GM12892 (cell line): ENCODE measurements around the gene MMEL1.

Experiments used
- DNase-seq: peaks from one replicate; pipeline ENCODE4 v3.0.0; 2011; ENCODE audit not compliant: insufficient read length
- FAIRE-seq: peaks from 2 replicates; lab custom pipeline; 2011; peaks lifted over from hg19 to GRCh38; lab: Jason Lieb, UNC
- POLR2A ChIP-seq: IDR thresholded peaks from 2 replicates; pipeline ENCODE4 v1.6.1; 2011; ENCODE audit warnings: low read depth, low read length, control low read depth
- POLR2AphosphoS5 ChIP-seq: IDR thresholded peaks from 2 replicates; pipeline ENCODE4 v1.6.1; 2011; ENCODE audit warnings: low read depth, low read length, control low read depth
- TAF1 ChIP-seq: IDR thresholded peaks from 2 replicates; pipeline ENCODE4 v1.6.1; 2011; ENCODE audit warnings: low read depth, mild to moderate bottlenecking, control low read depth, low read length, borderline replicate concordance

Gene MMEL1

DNA sequence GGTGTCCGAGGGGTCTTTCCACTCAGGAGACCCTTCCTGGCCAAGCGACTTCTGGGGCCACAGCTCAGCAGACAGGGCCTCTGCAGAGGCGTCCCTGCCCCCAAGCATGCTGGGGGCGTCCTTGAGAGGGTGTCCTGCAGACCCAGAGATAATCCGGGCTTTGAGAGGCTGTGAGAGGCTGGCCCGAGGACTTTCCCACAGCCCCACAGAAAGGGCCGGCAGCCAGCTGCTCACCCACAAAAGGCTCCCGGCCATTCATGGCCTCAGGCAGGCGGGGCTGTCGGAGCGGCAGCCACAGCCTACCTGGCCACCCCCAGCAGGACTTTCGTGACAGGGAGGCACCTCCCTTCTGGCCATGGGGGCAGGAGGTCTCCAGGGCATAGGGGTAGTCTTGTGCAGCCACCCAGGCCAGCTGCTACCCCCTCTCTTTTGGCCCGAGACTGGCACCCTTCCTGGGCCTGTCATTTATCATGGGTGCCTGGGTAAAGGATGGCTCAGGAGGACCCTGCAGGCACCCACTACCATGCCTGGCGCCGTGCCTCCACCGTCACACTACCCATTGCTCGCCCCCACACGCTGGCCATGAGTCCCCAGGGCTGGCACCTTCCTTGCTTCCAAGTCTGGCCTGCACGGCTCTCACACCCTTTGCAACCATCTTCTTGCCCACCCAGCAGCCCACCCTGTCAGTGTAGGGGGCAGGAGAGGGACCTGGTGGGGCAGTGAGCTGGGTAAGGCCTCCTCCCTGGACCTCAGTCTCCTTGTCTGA, 87.8 kb downstream of the MMEL1 start:
- DNase-seq, result no peak
- TF ChIP-seq POLR2A, result no peak
- no peak for TF ChIP-seq TAF1
- TF ChIP-seq POLR2AphosphoS5, result no peak
- no peak for FAIRE-seq

DNA sequence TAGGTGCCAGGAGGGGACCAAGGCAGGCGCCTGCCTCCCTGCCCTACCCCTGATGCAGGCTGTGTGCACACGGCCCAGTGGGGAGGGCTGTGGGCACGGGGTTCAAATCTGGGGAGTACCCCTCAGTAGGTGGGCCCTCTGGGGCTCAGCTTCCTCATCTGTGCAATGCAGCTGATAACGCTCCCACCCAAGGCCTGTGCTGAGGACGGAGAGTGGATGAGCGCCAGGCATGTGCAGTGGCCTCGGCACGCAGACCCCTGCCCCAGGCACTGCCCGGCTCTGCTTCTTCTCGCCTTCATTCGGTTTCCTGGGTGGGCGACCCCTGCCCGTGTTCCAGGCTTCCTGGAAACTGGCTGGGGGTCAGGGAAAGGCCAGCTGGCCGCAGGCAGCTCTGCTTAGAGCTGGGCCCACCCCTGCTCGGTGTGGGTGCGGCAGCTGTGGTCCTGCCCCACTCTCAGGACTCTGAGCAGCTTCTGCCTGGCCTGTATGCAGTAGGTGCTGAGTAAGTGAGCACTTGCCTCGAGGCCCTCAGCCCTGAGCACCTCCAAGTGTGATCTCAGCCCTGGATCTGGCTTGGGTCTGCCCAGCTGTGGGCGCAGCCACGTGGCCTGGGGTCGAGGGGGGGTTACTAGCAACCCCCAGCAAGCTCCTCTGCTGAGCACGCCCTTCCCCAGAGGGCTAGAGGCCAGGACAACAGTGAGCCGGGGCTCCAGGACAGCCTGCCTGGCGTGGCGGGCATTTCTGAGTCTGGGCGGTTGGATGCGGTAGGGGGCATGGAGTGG, 88.5 kb downstream of the MMEL1 start:
- no peak for DNase-seq
- TF ChIP-seq POLR2A, result no peak
- TF ChIP-seq TAF1, result no peak
- TF ChIP-seq POLR2AphosphoS5, result no peak
- no peak for FAIRE-seq

DNA sequence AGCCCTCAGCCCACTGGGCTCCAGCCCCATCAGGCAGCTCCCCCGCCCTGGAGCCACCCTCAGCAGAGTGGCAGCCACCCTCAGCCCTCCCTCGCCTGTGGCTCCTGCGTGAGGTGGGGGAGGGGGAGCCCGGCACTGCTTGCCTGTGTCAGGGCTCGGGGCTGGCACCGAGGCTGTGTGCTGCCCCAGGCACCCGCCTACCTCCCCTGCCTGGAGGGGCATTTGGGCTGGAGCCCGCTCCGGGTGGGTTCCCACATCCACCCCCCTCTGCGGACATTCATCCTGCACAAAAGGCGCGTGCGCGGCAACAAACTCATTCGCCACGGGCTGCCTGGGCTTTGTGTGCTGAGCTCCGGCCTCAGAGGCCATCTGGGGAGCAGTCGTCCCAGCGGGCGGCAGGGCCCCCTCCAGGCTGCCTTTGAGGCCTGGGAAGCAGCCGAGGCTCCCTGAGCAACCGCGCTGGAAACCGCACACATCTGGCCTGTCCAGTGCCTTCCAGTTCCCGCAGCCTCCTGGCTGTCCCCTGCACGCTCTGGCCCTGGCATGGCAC, 89.2 kb downstream of the MMEL1 start:
- no peak for FAIRE-seq
- TF ChIP-seq TAF1, result no peak
- no peak for TF ChIP-seq POLR2AphosphoS5
- no peak for TF ChIP-seq POLR2A
- no peak for DNase-seq

DNA sequence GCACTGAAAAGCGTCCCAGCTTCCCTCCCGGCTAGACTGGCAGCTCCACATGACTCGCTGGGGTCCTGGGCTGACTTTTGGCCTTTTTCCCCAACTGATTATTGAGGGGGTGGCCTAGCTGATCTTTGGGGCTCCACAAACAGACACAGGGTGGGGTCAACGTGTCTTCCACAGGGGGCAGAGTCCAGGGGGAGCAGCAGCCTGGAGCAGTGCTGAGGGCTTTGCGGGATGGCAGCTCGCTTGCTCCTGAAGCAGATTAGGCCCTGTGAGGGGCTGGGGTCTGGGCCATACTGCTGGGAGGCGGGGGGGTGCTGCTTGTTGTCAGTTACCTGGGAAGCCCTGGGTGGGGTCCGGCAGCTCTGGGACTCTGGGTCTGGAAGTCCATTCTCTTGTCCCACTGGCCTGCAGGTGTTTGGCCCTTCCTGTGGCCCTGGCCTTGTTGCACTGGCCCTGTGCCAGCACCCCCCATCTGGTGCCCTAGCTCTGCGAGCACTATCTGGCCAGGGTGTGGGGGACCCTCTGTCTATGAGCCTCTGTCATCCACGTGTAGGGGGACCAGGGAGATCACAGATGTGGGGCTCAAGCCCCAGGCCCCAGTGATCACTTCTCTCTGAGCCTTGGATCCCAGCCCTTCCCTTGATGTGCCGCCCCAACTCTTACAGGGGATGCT, 90.4 kb downstream of the MMEL1 start:
- FAIRE-seq, result no peak
- DNase-seq, result no peak
- TF ChIP-seq TAF1, result no peak
- no peak for TF ChIP-seq POLR2A

DNA sequence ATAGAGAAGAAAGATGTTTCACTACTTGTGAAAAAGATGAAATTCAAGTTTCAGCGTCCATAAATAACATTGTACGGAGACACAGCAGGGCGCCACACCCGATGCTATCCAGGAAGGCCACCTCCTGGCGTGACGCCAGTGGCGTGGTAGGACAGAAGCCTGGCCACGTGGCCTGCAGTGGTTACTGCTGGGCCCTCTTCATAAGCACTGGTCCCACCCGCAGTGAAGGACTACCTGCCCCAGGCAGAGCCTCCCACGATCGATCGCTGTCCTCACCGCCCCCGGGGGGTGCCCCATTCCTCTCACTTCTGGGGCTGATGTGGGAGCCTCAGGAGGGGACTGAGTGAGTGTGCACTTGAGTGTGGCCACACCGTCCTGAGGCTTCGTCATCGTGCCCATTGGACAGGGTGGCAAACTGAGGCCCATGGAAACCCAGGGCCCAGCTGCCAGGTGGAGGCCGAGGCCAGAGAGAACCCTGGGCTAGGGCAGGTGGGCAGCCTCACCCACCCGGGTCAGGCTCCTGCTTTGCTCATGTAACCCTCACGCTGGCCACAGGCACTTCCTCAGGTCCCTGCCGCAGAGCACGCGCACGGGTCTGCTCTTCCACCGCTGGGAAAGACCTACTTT, 91.1 kb downstream of the MMEL1 start:
- DNase-seq, result no peak
- no peak for TF ChIP-seq POLR2A
- TF ChIP-seq TAF1, result no peak
- no peak for TF ChIP-seq POLR2AphosphoS5
- no peak for FAIRE-seq

DNA sequence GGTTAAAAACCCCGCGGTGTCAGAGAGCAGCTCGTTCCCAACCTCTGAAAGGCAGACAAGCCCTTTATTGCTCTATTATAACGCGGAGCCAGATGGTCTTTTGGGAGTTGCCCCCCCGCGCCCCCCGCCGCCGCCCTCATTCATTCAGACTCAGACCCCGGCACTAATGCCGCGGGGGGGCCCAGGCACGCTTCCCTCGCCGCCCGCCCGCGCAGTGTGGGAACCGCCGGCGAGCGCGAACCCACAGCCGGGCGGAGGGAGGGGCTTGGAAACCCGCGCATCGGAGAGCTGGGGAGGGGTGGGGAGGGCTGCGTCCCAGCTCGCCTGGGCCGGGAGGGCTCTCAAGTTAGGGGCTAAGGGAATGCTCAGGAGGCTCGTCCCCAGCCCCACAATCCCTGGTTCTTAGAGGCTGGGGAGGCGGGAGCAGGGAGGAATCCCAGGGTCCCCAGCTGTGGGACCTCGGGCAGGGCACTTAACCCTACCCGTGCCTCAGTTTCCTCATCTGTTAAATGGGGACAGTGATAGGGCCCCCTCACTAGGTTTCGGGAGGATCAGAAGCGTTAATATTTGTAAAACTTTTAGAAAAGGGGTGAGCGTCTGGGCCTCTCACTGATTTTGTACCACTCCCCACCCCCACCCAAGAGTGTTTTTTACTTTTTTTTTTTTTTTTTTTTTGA, 91.9 kb downstream of the MMEL1 start:
- DNase-seq, result no peak

More for the DNA sequence above, 91.9 kb downstream of the MMEL1 start:
- no peak for FAIRE-seq
- TF ChIP-seq POLR2AphosphoS5, result no peak
- no peak for TF ChIP-seq POLR2A
- TF ChIP-seq TAF1, result no peak
